Stromal cell of bone marrow (primary cell): ENCODE data around the gene WTAP.

ENCODE experiments used
- DNase-seq: peaks from one replicate; pipeline ENCODE4 v3.0.0-alpha.2; 2012; ENCODE audit warnings: low read depth

Gene WTAP

DNA sequence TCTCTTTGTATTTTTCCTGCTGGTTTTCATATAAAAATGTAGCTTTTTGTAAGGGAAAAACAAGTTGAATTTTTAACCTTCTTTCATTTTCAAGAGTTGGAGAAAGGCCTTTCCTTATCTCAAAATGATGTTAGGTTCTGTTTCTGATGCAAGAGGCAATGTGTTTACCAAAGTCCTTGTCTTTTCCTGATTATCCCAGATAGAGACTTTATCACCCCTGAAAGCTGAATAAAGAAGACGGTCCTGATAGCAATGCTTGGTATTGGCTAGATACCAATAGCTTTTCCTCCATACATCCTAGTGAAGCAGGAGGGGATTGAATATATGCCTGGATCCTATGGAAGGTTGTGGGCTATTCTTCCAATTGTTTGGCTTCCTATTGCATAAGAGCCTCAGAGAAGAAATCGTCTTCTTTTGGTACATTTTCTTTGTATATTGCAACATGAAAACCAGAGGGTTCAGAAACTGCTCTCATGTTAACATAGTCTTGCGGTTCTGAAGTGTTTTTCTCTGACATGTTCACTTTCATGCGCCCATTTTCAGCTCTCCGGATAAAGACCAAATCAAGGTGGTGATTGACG, 78.2 kb downstream of the WTAP start:
- no peak for DNase-seq
